ENCODE results near the gene DOCK1.

GRCh38 chr10:127415901-127416581, 510.8 kb downstream of the DOCK1 start:
- TF ChIP-seq EZH2 (IDR thresholded peaks at IDR 0.05; ENCODE audit: insufficient read depth, poor library complexity, severe bottlenecking) = no peak
- no peak for TF ChIP-seq EZH2phosphoT487 (IDR thresholded peaks at IDR 0.05; ENCODE audit: insufficient read depth, low read depth)
